Pulmonary artery endothelial cell (primary cell): ENCODE measurements around the gene TRIM6. TPM values are rescaled to one million over a fixed set of nuclear protein-coding genes. Genes with fewer than 3 reads are reported as not detected.

Experiments used
- total RNA-seq: library from RNA; depleted of rRNA; stranded (reverse); fragments of >200 nt; gene quantifications from 2 replicates; pipeline ENCODE4 v1.2.3, GENCODE V29; 2014

Gene TRIM6
- total RNA-seq, 1 donor from 2014 or later, result 2.0 TPM

Other genes with a start within 250 kb of the TRIM6 start
- not detected in 2 replicates for gene OR51B6, start 245.1 kb upstream of the TRIM6 start, total RNA-seq
- gene OR51M1, start 212.8 kb upstream of the TRIM6 start, total RNA-seq, result not detected in 2 replicates
- not detected in 2 replicates for gene OR51Q1, start 174.5 kb upstream of the TRIM6 start, total RNA-seq
- gene OR51I1, start 155.1 kb upstream of the TRIM6 start, total RNA-seq, result not detected in 2 replicates
- not detected in 2 replicates for gene OR51I2, start 147.3 kb upstream of the TRIM6 start, total RNA-seq
- gene OR52D1, start 108.0 kb upstream of the TRIM6 start, total RNA-seq, result not detected in 2 replicates
- gene UBQLN3, start 86.7 kb upstream of the TRIM6 start, total RNA-seq, result not detected in 2 replicates
- 0.04 TPM in 1 of 2 replicates, not detected in the other for gene UBQLNL, start 79.9 kb upstream of the TRIM6 start, total RNA-seq
- not detected in 2 replicates for gene OR52H1, start 48.1 kb upstream of the TRIM6 start, total RNA-seq
- not detected in 2 replicates for gene OR52B6, start 15.8 kb upstream of the TRIM6 start, total RNA-seq
- gene TRIM34, start 28.4 kb downstream of the TRIM6 start, total RNA-seq, result 11.3 and 12.9 TPM in 2 replicates
- 56.6 and 77.9 TPM in 2 replicates for gene TRIM5, start 88.4 kb downstream of the TRIM6 start, total RNA-seq
- gene TRIM22, start 93.2 kb downstream of the TRIM6 start, total RNA-seq, result 116 and 129 TPM in 2 replicates
- not detected in 2 replicates for gene OR56B1, start 139.8 kb downstream of the TRIM6 start, total RNA-seq
- gene OR52N4, start 157.6 kb downstream of the TRIM6 start, total RNA-seq, result not detected in 2 replicates
- not detected in 2 replicates for gene OR52N5, start 186.7 kb downstream of the TRIM6 start, total RNA-seq
- gene OR52N1, start 194.6 kb downstream of the TRIM6 start, total RNA-seq, result not detected in 2 replicates
- not detected in 2 replicates for gene OR52N2, start 212.3 kb downstream of the TRIM6 start, total RNA-seq
- gene OR52E6, start 245.3 kb downstream of the TRIM6 start, total RNA-seq, result not detected in 2 replicates